ENCODE results near the gene KCNN3. TPM values are rescaled to one million over a fixed set of nuclear protein-coding genes. Genes with fewer than 3 reads are reported as not detected.
A peak's percentile ranks its signal among the peaks of the same experiment; 100 is the strongest.

The KCNN3 gene
- total RNA-seq, 1 donor from 2014 or later: 0.92 TPM

DNA sequence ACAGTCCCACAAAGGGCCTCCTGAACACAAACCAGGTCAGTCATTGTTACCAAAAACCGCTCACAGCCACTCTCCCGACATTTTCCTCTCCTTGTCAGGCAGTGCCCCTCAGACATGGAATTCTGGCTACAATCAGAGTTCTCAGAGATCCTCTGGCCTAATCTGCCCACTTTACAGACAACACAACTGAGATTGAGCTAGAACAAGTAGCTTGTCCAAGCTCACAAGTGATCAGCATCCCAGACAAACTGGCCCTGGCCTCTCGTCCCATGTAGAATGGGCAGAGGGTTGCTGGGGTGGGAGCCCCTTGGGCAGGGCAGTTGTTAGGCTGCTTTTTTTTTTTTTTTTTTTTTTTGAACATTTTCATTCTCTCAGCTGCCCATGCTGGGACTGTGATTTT lies 57.2 kb downstream of the KCNN3 start:
- Mint-ChIP-seq H3K36me3 (ENCODE audit: low read depth) (no peaks in the 10 kb centered on the region), H3K4me1 (ENCODE audit: low read depth) (peaks cover 13% of the 10 kb centered on the region), H3K4me3 (ENCODE audit: unreplicated experiment) (no peak overlapping the region), H3K9me3 (ENCODE audit: low read depth) (no peaks in the 10 kb centered on the region), H3K27me3 (ENCODE audit: low read depth) (peaks cover 8% of the 10 kb centered on the region), H3K27ac (ENCODE audit: unreplicated experiment) (no peak overlapping the region)
- no peak for DNase-seq (ENCODE audit: low spot score)
- TF ChIP-seq, protein P1, sequence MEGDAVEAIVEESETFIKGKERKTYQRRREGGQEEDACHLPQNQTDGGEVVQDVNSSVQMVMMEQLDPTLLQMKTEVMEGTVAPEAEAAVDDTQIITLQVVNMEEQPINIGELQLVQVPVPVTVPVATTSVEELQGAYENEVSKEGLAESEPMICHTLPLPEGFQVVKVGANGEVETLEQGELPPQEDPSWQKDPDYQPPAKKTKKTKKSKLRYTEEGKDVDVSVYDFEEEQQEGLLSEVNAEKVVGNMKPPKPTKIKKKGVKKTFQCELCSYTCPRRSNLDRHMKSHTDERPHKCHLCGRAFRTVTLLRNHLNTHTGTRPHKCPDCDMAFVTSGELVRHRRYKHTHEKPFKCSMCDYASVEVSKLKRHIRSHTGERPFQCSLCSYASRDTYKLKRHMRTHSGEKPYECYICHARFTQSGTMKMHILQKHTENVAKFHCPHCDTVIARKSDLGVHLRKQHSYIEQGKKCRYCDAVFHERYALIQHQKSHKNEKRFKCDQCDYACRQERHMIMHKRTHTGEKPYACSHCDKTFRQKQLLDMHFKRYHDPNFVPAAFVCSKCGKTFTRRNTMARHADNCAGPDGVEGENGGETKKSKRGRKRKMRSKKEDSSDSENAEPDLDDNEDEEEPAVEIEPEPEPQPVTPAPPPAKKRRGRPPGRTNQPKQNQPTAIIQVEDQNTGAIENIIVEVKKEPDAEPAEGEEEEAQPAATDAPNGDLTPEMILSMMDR (IDR thresholded peaks at IDR 0.05): no peak

DNA sequence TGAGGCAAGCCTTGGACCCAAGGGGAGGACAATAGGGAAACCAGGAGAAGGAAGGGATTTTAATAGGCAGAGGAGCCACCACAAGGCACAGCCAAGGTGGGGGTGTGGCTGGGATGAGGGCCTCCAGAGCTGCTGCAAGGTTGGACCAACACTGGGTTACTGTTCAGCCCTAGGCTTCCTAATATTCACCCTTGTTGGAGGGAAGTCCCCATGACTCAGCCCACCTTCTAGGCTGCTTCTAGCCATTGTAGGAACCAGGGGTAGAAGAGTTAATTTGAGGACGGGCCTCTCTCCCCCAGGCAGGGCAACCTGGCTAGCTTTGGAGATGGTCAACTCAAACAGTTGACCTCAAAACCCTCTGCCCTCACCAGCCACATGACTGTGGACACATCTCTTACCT lies 59.5 kb downstream of the KCNN3 start:
- Mint-ChIP-seq H3K27ac (ENCODE audit: unreplicated experiment) (no peak overlapping the region), H3K9me3 (ENCODE audit: low read depth) (no peaks in the 10 kb centered on the region), H3K4me1 (ENCODE audit: low read depth) (peaks cover 13% of the 10 kb centered on the region), H3K27me3 (ENCODE audit: low read depth) (peaks cover 26% of the 10 kb centered on the region), H3K4me3 (ENCODE audit: unreplicated experiment) (no peak overlapping the region), H3K36me3 (ENCODE audit: low read depth) (no peaks in the 10 kb centered on the region)
- no peak for DNase-seq (ENCODE audit: low spot score)
- TF ChIP-seq, protein P1 (IDR thresholded peaks at IDR 0.05): no peak

DNA sequence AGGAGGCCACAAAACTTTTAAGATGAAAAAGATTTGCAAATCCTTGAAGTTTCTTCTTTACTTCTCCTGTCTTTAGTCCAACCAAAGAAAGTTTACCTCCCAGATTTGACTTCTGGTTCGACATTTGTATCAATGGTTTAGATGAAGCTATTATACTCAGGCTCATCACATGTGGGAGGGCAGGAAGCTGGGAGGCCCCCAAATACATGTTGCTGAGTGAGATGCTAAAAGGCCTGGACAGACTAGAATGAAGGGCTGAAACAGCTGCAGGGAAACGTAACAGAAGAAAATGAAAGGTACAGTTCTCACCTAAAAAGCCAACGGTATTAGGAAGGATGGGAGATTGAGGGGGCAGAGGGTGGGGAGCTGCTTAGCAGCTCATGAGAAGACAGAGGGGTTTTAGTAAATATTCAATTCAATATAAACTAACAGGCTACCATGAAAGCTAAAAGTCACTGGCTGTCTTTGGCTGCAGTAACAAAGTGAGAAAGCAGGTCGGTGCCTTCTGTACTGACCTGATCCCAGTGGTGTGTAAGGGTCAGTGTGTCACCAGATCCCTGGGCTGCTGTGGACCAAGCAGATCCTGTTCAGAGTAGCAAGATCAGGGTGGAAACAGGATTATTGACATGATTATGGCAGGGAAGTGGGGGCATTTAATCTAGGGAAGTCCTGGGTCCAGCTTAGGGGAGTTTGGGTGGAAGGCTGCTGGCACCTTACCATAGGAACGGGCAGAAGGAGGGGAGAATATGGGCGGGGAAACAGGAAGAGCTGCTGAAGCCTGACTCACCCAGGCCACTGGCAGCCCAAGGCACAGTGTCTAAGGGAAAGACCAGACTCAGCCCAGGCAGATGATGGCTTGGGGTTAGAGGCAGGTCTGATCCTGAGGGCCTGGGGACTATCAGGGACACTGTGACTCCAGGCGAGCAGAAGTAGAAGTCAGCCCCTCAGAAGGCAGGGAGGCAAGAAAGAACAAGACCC lies 60.4 kb downstream of the KCNN3 start:
- no peak overlapping the region for H3K4me3 Mint-ChIP-seq (ENCODE audit: unreplicated experiment)
- no peaks in the 10 kb centered on the region for H3K36me3 Mint-ChIP-seq (ENCODE audit: low read depth)
- no peak for DNase-seq (ENCODE audit: low spot score)
- TF ChIP-seq, protein P1 (IDR thresholded peaks at IDR 0.05): no peak
- H3K27me3 Mint-ChIP-seq (ENCODE audit: low read depth): peaks cover 34% of the 10 kb centered on the region
- peak overlapping the region; percentile 1 for H3K27ac Mint-ChIP-seq (ENCODE audit: unreplicated experiment)
- H3K4me1 Mint-ChIP-seq (ENCODE audit: low read depth): peaks cover 13% of the 10 kb centered on the region
- H3K9me3 Mint-ChIP-seq (ENCODE audit: low read depth): no peaks in the 10 kb centered on the region

DNA sequence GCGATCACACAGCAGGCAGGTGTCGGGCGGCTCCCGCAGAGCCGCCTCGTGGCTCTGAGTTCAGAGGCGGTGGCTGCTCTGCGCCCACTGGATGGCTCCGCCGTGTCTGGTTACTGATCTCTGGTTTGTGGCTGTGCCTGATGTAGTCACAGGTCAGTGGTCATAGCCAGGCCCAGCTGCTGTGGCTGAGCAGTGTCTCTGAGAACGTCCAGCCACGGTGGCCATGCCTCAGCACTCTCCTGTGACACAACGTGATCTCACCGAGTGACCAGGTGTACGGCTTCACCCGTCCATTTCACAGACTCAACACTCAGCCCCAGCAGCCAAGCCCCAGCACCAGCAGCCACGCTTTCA lies 61.2 kb downstream of the KCNN3 start:
- no peak overlapping the region for H3K27ac Mint-ChIP-seq (ENCODE audit: unreplicated experiment)
- peaks cover 13% of the 10 kb centered on the region for H3K4me1 Mint-ChIP-seq (ENCODE audit: low read depth)
- TF ChIP-seq, protein P1 (IDR thresholded peaks at IDR 0.05): no peak
- H3K36me3 Mint-ChIP-seq (ENCODE audit: low read depth): no peaks in the 10 kb centered on the region
- H3K27me3 Mint-ChIP-seq (ENCODE audit: low read depth): peaks cover 43% of the 10 kb centered on the region
- no peak overlapping the region for H3K4me3 Mint-ChIP-seq (ENCODE audit: unreplicated experiment)
- no peak for DNase-seq (ENCODE audit: low spot score)
- no peaks in the 10 kb centered on the region for H3K9me3 Mint-ChIP-seq (ENCODE audit: low read depth)

DNA sequence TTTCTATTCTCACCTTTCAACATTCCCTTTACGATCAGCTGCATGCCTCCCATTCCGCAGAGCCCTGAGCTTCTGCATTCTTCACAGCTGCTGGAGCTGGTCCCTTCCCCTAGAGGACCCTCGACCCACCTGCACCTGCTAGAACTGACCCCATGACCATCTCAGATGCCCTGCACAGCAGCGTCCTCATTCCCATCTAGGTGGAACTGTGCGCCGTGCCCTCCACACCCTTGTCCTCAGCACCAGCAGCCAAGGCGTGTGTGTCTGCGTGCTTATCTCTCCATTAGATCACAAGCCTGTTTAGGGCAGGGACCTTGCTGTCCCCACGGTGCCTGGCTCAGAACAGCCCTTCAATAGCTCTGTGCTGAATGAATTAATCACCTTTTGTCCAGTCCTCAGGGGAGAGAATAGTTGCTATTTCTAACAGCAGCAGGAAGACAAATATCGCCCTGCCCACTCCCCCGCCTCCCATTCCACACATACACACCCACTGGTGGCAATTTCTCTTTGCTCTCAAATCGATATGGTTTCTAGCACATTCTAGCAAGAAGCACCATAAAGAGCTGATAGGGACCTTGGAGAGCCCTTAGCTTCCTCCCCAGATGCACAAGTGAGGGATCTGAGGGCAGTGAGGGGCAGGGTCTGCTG lies 61.7 kb downstream of the KCNN3 start:
- no peaks in the 10 kb centered on the region for H3K36me3 Mint-ChIP-seq (ENCODE audit: low read depth)
- TF ChIP-seq, protein P1 (IDR thresholded peaks at IDR 0.05): no peak
- peaks cover 13% of the 10 kb centered on the region for H3K4me1 Mint-ChIP-seq (ENCODE audit: low read depth)
- H3K9me3 Mint-ChIP-seq (ENCODE audit: low read depth): no peaks in the 10 kb centered on the region
- H3K27ac Mint-ChIP-seq (ENCODE audit: unreplicated experiment): no peak overlapping the region
- no peak for DNase-seq (ENCODE audit: low spot score)
- no peak overlapping the region for H3K4me3 Mint-ChIP-seq (ENCODE audit: unreplicated experiment)
- peaks cover 48% of the 10 kb centered on the region for H3K27me3 Mint-ChIP-seq (ENCODE audit: low read depth)
